Measurements from ENCODE around the gene FAM240A. TPM values are rescaled to one million over a fixed set of nuclear protein-coding genes. Genes with fewer than 3 reads are reported as not detected.

The FAM240A gene
- total and polyA plus RNA-seq, 2 donors (not counting 1 experiment from before 2014, with no cell fraction given): not detected

DNA sequence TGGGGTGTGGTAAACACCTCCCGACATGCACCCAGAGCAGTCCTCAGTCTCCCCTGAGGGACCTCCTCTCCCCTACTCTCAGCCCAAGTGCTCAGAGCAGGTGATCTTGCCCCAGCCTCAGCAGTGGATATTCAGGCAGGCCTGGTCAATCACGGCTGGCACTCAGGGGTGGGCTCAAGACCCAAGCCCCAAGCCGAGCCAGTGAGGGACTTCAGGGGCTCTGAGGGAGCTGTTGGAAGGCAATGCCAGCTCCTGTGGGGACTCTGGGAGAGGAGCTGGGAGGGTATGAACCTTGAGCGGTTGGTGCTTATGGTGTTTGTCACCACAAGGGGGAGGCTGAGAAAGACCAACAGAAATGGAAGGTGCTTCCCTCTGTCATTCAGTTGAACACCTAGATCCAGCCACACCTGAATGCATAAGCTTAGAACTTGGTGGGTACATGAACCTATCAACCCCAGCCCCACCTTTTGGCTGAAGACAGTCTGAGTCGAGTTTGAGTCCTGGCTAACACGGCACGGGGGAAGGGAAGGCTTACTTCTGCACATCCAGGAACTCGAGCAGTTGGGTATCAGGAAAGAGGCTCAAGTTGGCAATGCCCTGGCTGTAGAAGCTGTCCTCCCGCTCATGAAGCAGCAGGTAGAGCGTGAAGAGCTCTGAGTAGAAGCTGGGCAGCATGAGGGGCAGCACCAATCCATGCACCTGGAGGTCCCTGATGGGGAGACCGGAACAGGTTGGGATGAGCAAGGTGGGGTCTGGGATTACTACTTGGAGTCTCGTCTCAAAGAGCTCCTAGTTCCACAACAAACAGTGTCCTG lies 61.9 kb downstream of the FAM240A start:
- CTCF ChIA-PET: interaction anchor here (1.0 to 1.3 kb wide), 2 partner anchors 132 to 186 kb away, joined by 3 to 4 read pairs; no protein-coding TSS in a partner anchor
- H3K9ac ChIP-seq (ENCODE audit: low read length): no peak overlapping the region
- peaks cover 0 to 7% (median 0%) of the 10 kb centered on the region in 3 donors for H3K9me3 ChIP-seq (ENCODE audit: control extremely low read depth in 1 of 3, control insufficient read depth in 2 of 3, insufficient read depth in 1 of 3, low read length in 2 of 3)
- TF ChIP-seq, protein P1, sequence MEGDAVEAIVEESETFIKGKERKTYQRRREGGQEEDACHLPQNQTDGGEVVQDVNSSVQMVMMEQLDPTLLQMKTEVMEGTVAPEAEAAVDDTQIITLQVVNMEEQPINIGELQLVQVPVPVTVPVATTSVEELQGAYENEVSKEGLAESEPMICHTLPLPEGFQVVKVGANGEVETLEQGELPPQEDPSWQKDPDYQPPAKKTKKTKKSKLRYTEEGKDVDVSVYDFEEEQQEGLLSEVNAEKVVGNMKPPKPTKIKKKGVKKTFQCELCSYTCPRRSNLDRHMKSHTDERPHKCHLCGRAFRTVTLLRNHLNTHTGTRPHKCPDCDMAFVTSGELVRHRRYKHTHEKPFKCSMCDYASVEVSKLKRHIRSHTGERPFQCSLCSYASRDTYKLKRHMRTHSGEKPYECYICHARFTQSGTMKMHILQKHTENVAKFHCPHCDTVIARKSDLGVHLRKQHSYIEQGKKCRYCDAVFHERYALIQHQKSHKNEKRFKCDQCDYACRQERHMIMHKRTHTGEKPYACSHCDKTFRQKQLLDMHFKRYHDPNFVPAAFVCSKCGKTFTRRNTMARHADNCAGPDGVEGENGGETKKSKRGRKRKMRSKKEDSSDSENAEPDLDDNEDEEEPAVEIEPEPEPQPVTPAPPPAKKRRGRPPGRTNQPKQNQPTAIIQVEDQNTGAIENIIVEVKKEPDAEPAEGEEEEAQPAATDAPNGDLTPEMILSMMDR (IDR thresholded peaks at IDR 0.05): no peak
- no peak for TF ChIP-seq EZH2 (IDR thresholded peaks at IDR 0.05; ENCODE audit: borderline replicate concordance, insufficient read depth, low read depth, low read length, poor library complexity, severe bottlenecking)
- no peak overlapping the region for H3K4me2 ChIP-seq (replicated peaks; ENCODE audit: low read depth, low read length, poor library complexity, severe bottlenecking)
- H3K27me3 ChIP-seq (replicated peaks in 1 of 4; ENCODE audit: control extremely low read depth in 1 of 4, control insufficient read depth in 3 of 4, insufficient read depth in 4 of 4, low read length in 3 of 4): peaks cover 0 to 3% (median 0%) of the 10 kb centered on the region in 4 experiments
- ATAC-seq (ENCODE audit: low read depth) (no peak), DNase-seq (no peak)
- no peaks in the 10 kb centered on the region for H3K4me1 ChIP-seq (ENCODE audit: control insufficient read depth in 2 of 2, insufficient read depth in 2 of 2, low read length in 2 of 2)
- 91% methylated on average over 10 of the region's 12 CpGs for WGBS (ENCODE audit: insufficient coverage)
- POLR2A ChIA-PET: no interaction called here
- no peak overlapping the region for H3K4me3 Mint-ChIP-seq
- no peaks in the 10 kb centered on the region for H3K36me3 ChIP-seq (replicated peaks in 1 of 2; ENCODE audit: control extremely low read depth in 1 of 2, control insufficient read depth in 1 of 2, extremely low read depth in 1 of 2, insufficient read depth in 2 of 2, low read length in 1 of 2)
- H3K4me1 Mint-ChIP-seq: no peaks in the 10 kb centered on the region
- intact Hi-C loops (cut with micrococcal nuclease): no loop called here
- no peak overlapping the region for H3K27ac ChIP-seq (ENCODE audit: low read length in 2 of 2)
- H3K79me2 ChIP-seq (ENCODE audit: control insufficient read depth, insufficient read depth, low read length): no peaks in the 10 kb centered on the region
- no peak overlapping the region for H3K4me3 ChIP-seq (ENCODE audit: control extremely low read depth in 1 of 5, extremely low read depth in 1 of 5, insufficient read depth in 1 of 5, low read depth in 2 of 5, low read length in 4 of 5)
- H2AFZ ChIP-seq (ENCODE audit: insufficient read depth, low read depth, low read length, poor library complexity, severe bottlenecking): no peak overlapping the region
- H3K9me3 Mint-ChIP-seq (ENCODE audit: insufficient read depth): no peaks in the 10 kb centered on the region
- peaks cover 8% of the 10 kb centered on the region for H3K27me3 Mint-ChIP-seq
- no peaks in the 10 kb centered on the region for H4K20me1 ChIP-seq (ENCODE audit: control insufficient read depth, insufficient read depth, low read length, poor library complexity, severe bottlenecking)
- no peak overlapping the region for H3K27ac Mint-ChIP-seq

- Histone ChIP-seq H2AFZ (ENCODE audit: insufficient read depth, low read depth, low read length, poor library complexity, severe bottlenecking) (no peak overlapping the region), H3K9me3 (ENCODE audit: control extremely low read depth in 1 of 3, control insufficient read depth in 2 of 3, insufficient read depth in 1 of 3, low read length in 2 of 3) (peaks cover 0 to 7% (median 0%) of the 10 kb centered on the region in 3 donors), H3K9ac (ENCODE audit: low read length) (no peak overlapping the region), H3K27me3 (replicated peaks in 1 of 4; ENCODE audit: control extremely low read depth in 1 of 4, control insufficient read depth in 3 of 4, insufficient read depth in 4 of 4, low read length in 3 of 4) (peaks cover 0 to 3% (median 0%) of the 10 kb centered on the region in 4 experiments), H3K4me1 (ENCODE audit: control insufficient read depth in 2 of 2, insufficient read depth in 2 of 2, low read length in 2 of 2) (no peaks in the 10 kb centered on the region), H3K36me3 (replicated peaks in 1 of 2; ENCODE audit: control extremely low read depth in 1 of 2, control insufficient read depth in 1 of 2, extremely low read depth in 1 of 2, insufficient read depth in 2 of 2, low read length in 1 of 2) (no peaks in the 10 kb centered on the region), H3K4me2 (replicated peaks; ENCODE audit: low read depth, low read length, poor library complexity, severe bottlenecking) (no peak overlapping the region), H3K27ac (ENCODE audit: low read length in 2 of 2) (no peak overlapping the region), H4K20me1 (ENCODE audit: control insufficient read depth, insufficient read depth, low read length, poor library complexity, severe bottlenecking) (no peaks in the 10 kb centered on the region), H3K79me2 (ENCODE audit: control insufficient read depth, insufficient read depth, low read length) (no peaks in the 10 kb centered on the region), H3K4me3 (ENCODE audit: control extremely low read depth in 1 of 5, extremely low read depth in 1 of 5, insufficient read depth in 1 of 5, low read depth in 2 of 5, low read length in 4 of 5) (no peak overlapping the region)
- no peaks in the 10 kb centered on the region for H3K9me3 Mint-ChIP-seq (ENCODE audit: insufficient read depth)
- H3K27ac Mint-ChIP-seq: no peak overlapping the region
- intact Hi-C loops (cut with micrococcal nuclease): no loop called here
- no peak overlapping the region for H3K4me3 Mint-ChIP-seq
- H3K27me3 Mint-ChIP-seq: peaks cover 11% of the 10 kb centered on the region
- ATAC-seq (ENCODE audit: low read depth) (no peak), DNase-seq (no peak)
- CTCF ChIA-PET: no interaction called here
- TF ChIP-seq EZH2 (IDR thresholded peaks at IDR 0.05; ENCODE audit: borderline replicate concordance, insufficient read depth, low read depth, low read length, poor library complexity, severe bottlenecking): no peak
- POLR2A ChIA-PET: no interaction called here
- H3K4me1 Mint-ChIP-seq: no peaks in the 10 kb centered on the region
- WGBS (ENCODE audit: insufficient coverage): 95% methylated on average over 4 of the region's 6 CpGs
These were observed 63.1 kb downstream of the FAM240A start for GRCh38 chr3:46675426-46675825.

Small RNA genes lying within 50 kb of the gene (small RNA-seq; reads per million reads assigned to genes)
- not detected for gene RF00591 (ENCODE audit: insufficient read length, low read depth, low replicate concordance)

Other genes starting within 250 kb of the FAM240A start
- gene CCR5, start 241.6 kb upstream of the FAM240A start, total RNA-seq: 0.15 and 0.17 TPM in 2 replicates
- 0.21 TPM in 1 of 2 replicates, not detected in the other for gene CCR5, start 241.6 kb upstream of the FAM240A start, polyA plus RNA-seq
- gene CCRL2, start 205.3 kb upstream of the FAM240A start, total RNA-seq: 2.3 and 2.6 TPM in 2 replicates
- 2.8 and 3.3 TPM in 2 replicates for gene CCRL2, start 205.3 kb upstream of the FAM240A start, polyA plus RNA-seq
- gene LTF, start 147.6 kb upstream of the FAM240A start, total RNA-seq: 0.22 TPM in 1 of 2 replicates, not detected in the other
- not detected in 2 replicates for gene LTF, start 147.6 kb upstream of the FAM240A start, polyA plus RNA-seq
- not detected in 2 replicates for gene RTP3, start 114.5 kb upstream of the FAM240A start, total RNA-seq
- gene RTP3, start 114.5 kb upstream of the FAM240A start, polyA plus RNA-seq: not detected in 2 replicates
- gene LRRC2, start 46.2 kb upstream of the FAM240A start, total RNA-seq: not detected in 2 replicates
- gene LRRC2, start 46.2 kb upstream of the FAM240A start, polyA plus RNA-seq: 0.04 TPM in 1 of 2 replicates, not detected in the other
- gene ALS2CL, start 81.2 kb downstream of the FAM240A start, total RNA-seq: 0.22 and 0.34 TPM in 2 replicates
- gene ALS2CL, start 81.2 kb downstream of the FAM240A start, polyA plus RNA-seq: 0.30 and 1.0 TPM in 2 replicates
- not detected in 2 replicates for gene TMIE, start 88.9 kb downstream of the FAM240A start, total RNA-seq
- not detected in 2 replicates for gene TMIE, start 88.9 kb downstream of the FAM240A start, polyA plus RNA-seq
- 0.10 TPM in 1 of 2 replicates, not detected in the other for gene PRSS50, start 105.3 kb downstream of the FAM240A start, total RNA-seq
- gene PRSS50, start 105.3 kb downstream of the FAM240A start, polyA plus RNA-seq: 0.04 and 0.09 TPM in 2 replicates

Data from B cell (primary cell).